ENCODE data around the gene RGS6.

The RGS6 gene

GRCh38 chr14:72513965-72514659 is 581.9 kb downstream of the RGS6 start:
- Histone ChIP-seq H3K79me2 (ENCODE audit: control insufficient read depth, insufficient read depth, low read length, poor library complexity) (no peaks in the 10 kb centered on the region), H2AFZ (ENCODE audit: insufficient read depth, low read length, poor library complexity) (no peak overlapping the region)

GRCh38 chr14:72514660-72515025 is 582.4 kb downstream of the RGS6 start:
- no peak overlapping the region for H3K4me3 ChIP-seq (ENCODE audit: low read depth, low read length)
- no peaks in the 10 kb centered on the region for H3K27me3 ChIP-seq (ENCODE audit: insufficient read depth, low read length)
- no peak overlapping the region for H3K4ac ChIP-seq (ENCODE audit: low read depth, low read length)
- WGBS (ENCODE audit: extremely low coverage, insufficient coverage, insufficient read length) = no CpG with 5 or more reads among the region's 5 CpGs
- no peak overlapping the region for H3K9ac ChIP-seq (ENCODE audit: low read length)
- no peak overlapping the region for H3K4me2 ChIP-seq (ENCODE audit: low read length)
- peaks cover 0 to 4% of the 10 kb centered on the region in 2 experiments for H3K4me1 ChIP-seq (ENCODE audit: control insufficient read depth in 1 of 2, insufficient read depth in 2 of 2, low read length in 2 of 2)
- no peak for DNase-seq
- no peak overlapping the region for H3K27ac ChIP-seq (ENCODE audit: low read depth, low read length)
- no peak overlapping the region for H4K8ac ChIP-seq (ENCODE audit: low read depth, low read length)
- no peak overlapping the region for H4K91ac ChIP-seq (ENCODE audit: low read depth, low read length)
- no peak overlapping the region for H2AK5ac ChIP-seq (ENCODE audit: low read length)
- H3K9me3 ChIP-seq (ENCODE audit: insufficient read depth, low read depth, low read length) = no peaks in the 10 kb centered on the region
- H3K79me2 ChIP-seq (ENCODE audit: control insufficient read depth, insufficient read depth, low read length, poor library complexity) = no peaks in the 10 kb centered on the region
- no peak overlapping the region for H2BK120ac ChIP-seq (ENCODE audit: insufficient read depth, low read length, poor library complexity)
- H3K36me3 ChIP-seq (ENCODE audit: control insufficient read depth in 1 of 2, insufficient read depth in 2 of 2, low read length in 2 of 2) = no peaks in the 10 kb centered on the region
- H4K12ac ChIP-seq (ENCODE audit: low read depth, low read length) = no peak overlapping the region
- no peak overlapping the region for H3K18ac ChIP-seq (ENCODE audit: low read length)
- peaks cover 2% of the 10 kb centered on the region for H3K79me1 ChIP-seq (ENCODE audit: low read length)
- H2BK12ac ChIP-seq (ENCODE audit: low read length) = no peak overlapping the region
- no peak overlapping the region for H2AFZ ChIP-seq (ENCODE audit: insufficient read depth, low read length, poor library complexity)
- no peak overlapping the region for H2BK5ac ChIP-seq (ENCODE audit: low read depth, low read length, poor library complexity)
- H3K23ac ChIP-seq (ENCODE audit: low read length) = no peak overlapping the region
- no peak overlapping the region for H3K14ac ChIP-seq (ENCODE audit: low read length)

More at GRCh38 chr14:72513965-72514659, 581.9 kb downstream of the RGS6 start:
- H3K9me3 ChIP-seq (ENCODE audit: insufficient read depth, low read depth, low read length) = no peaks in the 10 kb centered on the region
- no peak overlapping the region for H4K91ac ChIP-seq (ENCODE audit: low read depth, low read length)
- peak in 1 of 2 donors; percentile 33 for DNase-seq
- no peak overlapping the region for H3K14ac ChIP-seq (ENCODE audit: low read length)
- no peak overlapping the region for H3K4me3 ChIP-seq (ENCODE audit: low read depth, low read length)
- H3K4me1 ChIP-seq (ENCODE audit: control insufficient read depth in 1 of 2, insufficient read depth in 2 of 2, low read length in 2 of 2) = peaks cover 0 to 4% of the 10 kb centered on the region in 2 experiments
- H2BK120ac ChIP-seq (ENCODE audit: insufficient read depth, low read length, poor library complexity) = no peak overlapping the region
- H3K36me3 ChIP-seq (ENCODE audit: control insufficient read depth in 1 of 2, insufficient read depth in 2 of 2, low read length in 2 of 2) = no peaks in the 10 kb centered on the region
- peak overlapping the region; percentile 40 for H2BK12ac ChIP-seq (ENCODE audit: low read length)
- no peak overlapping the region for H3K27ac ChIP-seq (ENCODE audit: low read depth, low read length)
- WGBS (ENCODE audit: extremely low coverage, insufficient coverage, insufficient read length) = no CpG with 5 or more reads among the region's 11 CpGs
- H2BK5ac ChIP-seq (ENCODE audit: low read depth, low read length, poor library complexity) = no peak overlapping the region
- H2AK5ac ChIP-seq (ENCODE audit: low read length) = no peak overlapping the region
- no peak overlapping the region for H3K4ac ChIP-seq (ENCODE audit: low read depth, low read length)
- no peak overlapping the region for H3K4me2 ChIP-seq (ENCODE audit: low read length)
- no peak overlapping the region for H4K8ac ChIP-seq (ENCODE audit: low read depth, low read length)
- H3K79me1 ChIP-seq (ENCODE audit: low read length) = peaks cover 2% of the 10 kb centered on the region
- H4K12ac ChIP-seq (ENCODE audit: low read depth, low read length) = no peak overlapping the region
- H3K9ac ChIP-seq (ENCODE audit: low read length) = no peak overlapping the region
- no peak overlapping the region for H3K23ac ChIP-seq (ENCODE audit: low read length)
- no peak overlapping the region for H3K18ac ChIP-seq (ENCODE audit: low read length)
- no peaks in the 10 kb centered on the region for H3K27me3 ChIP-seq (ENCODE audit: insufficient read depth, low read length)

GRCh38 chr14:72515779-72516770 is 583.8 kb downstream of the RGS6 start:
- DNase-seq = no peak
- H3K4ac ChIP-seq (ENCODE audit: low read depth, low read length) = no peak overlapping the region
- H3K23ac ChIP-seq (ENCODE audit: low read length) = no peak overlapping the region
- no peaks in the 10 kb centered on the region for H3K36me3 ChIP-seq (ENCODE audit: control insufficient read depth in 1 of 2, insufficient read depth in 2 of 2, low read length in 2 of 2)
- peak overlapping the region; percentile 16 for H4K91ac ChIP-seq (ENCODE audit: low read depth, low read length)
- no peak overlapping the region for H4K8ac ChIP-seq (ENCODE audit: low read depth, low read length)
- no peak overlapping the region for H2AFZ ChIP-seq (ENCODE audit: insufficient read depth, low read length, poor library complexity)
- no peaks in the 10 kb centered on the region for H3K27me3 ChIP-seq (ENCODE audit: insufficient read depth, low read length)
- H2BK12ac ChIP-seq (ENCODE audit: low read length) = no peak overlapping the region
- H2BK5ac ChIP-seq (ENCODE audit: low read depth, low read length, poor library complexity) = no peak overlapping the region
- H3K79me2 ChIP-seq (ENCODE audit: control insufficient read depth, insufficient read depth, low read length, poor library complexity) = no peaks in the 10 kb centered on the region
- H2AK5ac ChIP-seq (ENCODE audit: low read length) = no peak overlapping the region
- H3K4me2 ChIP-seq (ENCODE audit: low read length) = no peak overlapping the region
- no peak overlapping the region for H3K14ac ChIP-seq (ENCODE audit: low read length)
- no peak overlapping the region for H3K9ac ChIP-seq (ENCODE audit: low read length)
- peaks cover 0 to 4% of the 10 kb centered on the region in 2 experiments for H3K4me1 ChIP-seq (ENCODE audit: control insufficient read depth in 1 of 2, insufficient read depth in 2 of 2, low read length in 2 of 2)
- no peak overlapping the region for H4K12ac ChIP-seq (ENCODE audit: low read depth, low read length)
- H3K9me3 ChIP-seq (ENCODE audit: insufficient read depth, low read depth, low read length) = no peaks in the 10 kb centered on the region
- H3K27ac ChIP-seq (ENCODE audit: low read depth, low read length) = no peak overlapping the region
- no peak overlapping the region for H3K4me3 ChIP-seq (ENCODE audit: low read depth, low read length)
- H3K79me1 ChIP-seq (ENCODE audit: low read length) = peaks cover 2% of the 10 kb centered on the region
- H2BK120ac ChIP-seq (ENCODE audit: insufficient read depth, low read length, poor library complexity) = no peak overlapping the region
- WGBS (ENCODE audit: extremely low coverage, insufficient coverage, insufficient read length) = no CpG with 5 or more reads among the region's 11 CpGs
- no peak overlapping the region for H3K18ac ChIP-seq (ENCODE audit: low read length)

- H3K9ac ChIP-seq (ENCODE audit: low read length) = no peak overlapping the region
- no peak overlapping the region for H2BK120ac ChIP-seq (ENCODE audit: insufficient read depth, low read length, poor library complexity)
- H3K14ac ChIP-seq (ENCODE audit: low read length) = no peak overlapping the region
- no peak overlapping the region for H3K18ac ChIP-seq (ENCODE audit: low read length)
- H3K36me3 ChIP-seq (ENCODE audit: control insufficient read depth in 1 of 2, insufficient read depth in 2 of 2, low read length in 2 of 2) = no peaks in the 10 kb centered on the region
- peaks cover 0 to 4% of the 10 kb centered on the region in 2 experiments for H3K4me1 ChIP-seq (ENCODE audit: control insufficient read depth in 1 of 2, insufficient read depth in 2 of 2, low read length in 2 of 2)
- no peak overlapping the region for H2BK5ac ChIP-seq (ENCODE audit: low read depth, low read length, poor library complexity)
- no CpG with 5 or more reads among the region's 11 CpGs for WGBS (ENCODE audit: extremely low coverage, insufficient coverage, insufficient read length)
- peak; percentile 43 to 86 for DNase-seq
- no peak overlapping the region for H3K23ac ChIP-seq (ENCODE audit: low read length)
- H3K4ac ChIP-seq (ENCODE audit: low read depth, low read length) = no peak overlapping the region
- peak overlapping the region; percentile 10 for H2AFZ ChIP-seq (ENCODE audit: insufficient read depth, low read length, poor library complexity)
- no peak overlapping the region for H4K91ac ChIP-seq (ENCODE audit: low read depth, low read length)
- H2BK12ac ChIP-seq (ENCODE audit: low read length) = no peak overlapping the region
- no peaks in the 10 kb centered on the region for H3K27me3 ChIP-seq (ENCODE audit: insufficient read depth, low read length)
- no peaks in the 10 kb centered on the region for H3K79me2 ChIP-seq (ENCODE audit: control insufficient read depth, insufficient read depth, low read length, poor library complexity)
- H3K9me3 ChIP-seq (ENCODE audit: insufficient read depth, low read depth, low read length) = no peaks in the 10 kb centered on the region
- no peak overlapping the region for H2AK5ac ChIP-seq (ENCODE audit: low read length)
- H4K12ac ChIP-seq (ENCODE audit: low read depth, low read length) = no peak overlapping the region
- no peak overlapping the region for H3K4me3 ChIP-seq (ENCODE audit: low read depth, low read length)
- H4K8ac ChIP-seq (ENCODE audit: low read depth, low read length) = no peak overlapping the region
- no peak overlapping the region for H3K27ac ChIP-seq (ENCODE audit: low read depth, low read length)
- no peak overlapping the region for H3K4me2 ChIP-seq (ENCODE audit: low read length)
- peaks cover 2% of the 10 kb centered on the region for H3K79me1 ChIP-seq (ENCODE audit: low read length)
These were observed 584.9 kb downstream of the RGS6 start for GRCh38 chr14:72516936-72517700.
